K562 (cell line): Measurements from ENCODE around the gene OLR1.

Experiments used
- EGR1 ChIP-seq: fragments of 450-650 bp; conservative IDR thresholded peaks from 2 replicates; pipeline ENCODE4 v1.6.1; 2017; ENCODE audit warnings: mild to moderate bottlenecking
- FOXK1 ChIP-seq: sonication (generic); formaldehyde crosslinking; IDR thresholded peaks from 2 replicates; pipeline ENCODE4 v1.8.0; 2022; ENCODE audit warnings: missing genetic modification reagents, mild to moderate bottlenecking, borderline replicate concordance
- KLF6 ChIP-seq: fragments of 250-450 bp; sonication (Bioruptor Pico); IDR thresholded peaks from 2 replicates; pipeline ENCODE4 v1.4.0; 2020; ENCODE audit warnings: mild to moderate bottlenecking, moderate library complexity, borderline replicate concordance
- LEF1 ChIP-seq: fragments of 450-650 bp; IDR thresholded peaks from 2 replicates; pipeline ENCODE4 v1.6.1; 2016; ENCODE audit warnings: mild to moderate bottlenecking
- MAFF ChIP-seq: IDR thresholded peaks from 2 replicates; pipeline ENCODE4 v1.6.1; 2012; ENCODE audit warnings: low read length, improper control_type of control experiment
- NCOR1 ChIP-seq: fragments of 450-650 bp; IDR thresholded peaks from 2 replicates; pipeline ENCODE4 v1.6.1; 2016; ENCODE audit warnings: mild to moderate bottlenecking, moderate library complexity
- RFX5 ChIP-seq: IDR thresholded peaks from 2 replicates; pipeline ENCODE4 v1.6.1; 2011; ENCODE audit warnings: low read depth, mild to moderate bottlenecking, improper control_type of control experiment, low read length
- SNRNP70 ChIP-seq: fragments of 200-400 bp; formaldehyde crosslinking; optimal IDR thresholded peaks from 2 replicates; pipeline ENCODE3; 2017; ENCODE audit warnings: low read depth, low read length
- ZBTB11 ChIP-seq, 3 experiments: fragments of 200-800 bp in 1 of 3; fragments of 250-450 bp in 1 of 3; fragments of 450-650 bp in 1 of 3; sonication (Bioruptor Pico) in 1 of 3; sonication (Bioruptor generic) in 1 of 3; formaldehyde crosslinking in 1 of 3; IDR thresholded peaks; 2 replicates each; pipeline versions ENCODE4 v1.6.1 to v1.8.0; 2016 to 2022; ENCODE audit warnings: mild to moderate bottlenecking in 2 of 3, missing genetic modification characterization in 2 of 3, missing compliant biosample characterization in 1 of 3, moderate library complexity in 1 of 3
- ZNF764 ChIP-seq: fragments of 250-450 bp; sonication (Bioruptor Pico); IDR thresholded peaks from 2 replicates; pipeline ENCODE4 v1.4.0; 2020; ENCODE audit warnings: low read depth, mild to moderate bottlenecking, moderate library complexity
- TF ChIP-seq, protein P1 (sequence below): fragments of 450-650 bp; IDR thresholded peaks from 2 replicates; pipeline ENCODE4 v1.6.1; 2016
- TF ChIP-seq, protein P2 (sequence below), 3 experiments: IDR thresholded peaks in 2 of 3; conservative IDR thresholded peaks in 1 of 3; 2 replicates each; pipeline ENCODE4 v1.5.1; 2011 to 2012; ENCODE audit warnings: low read length in 3 of 3, mild to moderate bottlenecking in 3 of 3, control low read depth in 2 of 3, improper control_type of control experiment in 1 of 3, inconsistent platforms in 1 of 3, low read depth in 1 of 3, mixed read lengths in 1 of 3, moderate library complexity in 1 of 3; ENCODE audit not compliant: insufficient read depth in 2 of 3
- TF ChIP-seq, protein P3 (sequence below), 2 experiments: fragments of 450-650 bp in 1 of 2; sonication (generic) in 1 of 2; formaldehyde crosslinking in 1 of 2; IDR thresholded peaks in 1 of 2; conservative IDR thresholded peaks in 1 of 2; 2 replicates each; pipeline versions ENCODE4 v1.6.1 to v1.8.1; 2016 to 2023; ENCODE audit warnings: mild to moderate bottlenecking in 2 of 2, moderate library complexity in 2 of 2, inconsistent platforms in 1 of 2, missing genetic modification reagents in 1 of 2

DNA sequence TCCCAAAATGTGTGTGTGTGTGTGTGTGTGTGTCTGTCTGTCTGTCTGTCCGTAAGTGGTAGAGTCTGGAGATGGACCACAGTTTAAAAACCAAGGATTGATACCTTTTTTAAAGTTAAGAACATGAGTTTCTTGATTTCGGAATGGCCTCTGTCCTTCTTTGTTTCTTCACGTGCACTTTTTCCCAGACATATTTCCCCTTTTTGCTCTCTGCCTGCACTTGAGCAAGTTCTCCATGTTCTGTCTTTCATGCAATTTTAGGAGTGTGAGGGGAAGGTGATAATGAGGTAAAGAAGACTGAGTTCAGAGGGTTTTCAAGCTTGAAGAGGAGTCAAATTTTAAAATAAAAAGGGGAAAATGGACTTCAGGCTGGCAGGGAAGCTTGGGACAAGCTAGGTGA, 12.7 kb downstream of the OLR1 start:
- TF ChIP-seq SNRNP70 (no peak), ZNF764 (CRISPR knock-in tag) (no peak), NCOR1 (no peak), MAFF (no peak), EGR1 (no peak), FOXK1 (no peak), RFX5 (no peak), ZBTB11 (CRISPR knock-in tag; IDR thresholded peaks at IDR 0.05) (no peak), KLF6 (CRISPR knock-in tag) (no peak), LEF1 (no peak)
- TF ChIP-seq, protein P1, sequence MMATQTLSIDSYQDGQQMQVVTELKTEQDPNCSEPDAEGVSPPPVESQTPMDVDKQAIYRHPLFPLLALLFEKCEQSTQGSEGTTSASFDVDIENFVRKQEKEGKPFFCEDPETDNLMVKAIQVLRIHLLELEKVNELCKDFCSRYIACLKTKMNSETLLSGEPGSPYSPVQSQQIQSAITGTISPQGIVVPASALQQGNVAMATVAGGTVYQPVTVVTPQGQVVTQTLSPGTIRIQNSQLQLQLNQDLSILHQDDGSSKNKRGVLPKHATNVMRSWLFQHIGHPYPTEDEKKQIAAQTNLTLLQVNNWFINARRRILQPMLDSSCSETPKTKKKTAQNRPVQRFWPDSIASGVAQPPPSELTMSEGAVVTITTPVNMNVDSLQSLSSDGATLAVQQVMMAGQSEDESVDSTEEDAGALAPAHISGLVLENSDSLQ: no peak
- TF ChIP-seq, protein P2, sequence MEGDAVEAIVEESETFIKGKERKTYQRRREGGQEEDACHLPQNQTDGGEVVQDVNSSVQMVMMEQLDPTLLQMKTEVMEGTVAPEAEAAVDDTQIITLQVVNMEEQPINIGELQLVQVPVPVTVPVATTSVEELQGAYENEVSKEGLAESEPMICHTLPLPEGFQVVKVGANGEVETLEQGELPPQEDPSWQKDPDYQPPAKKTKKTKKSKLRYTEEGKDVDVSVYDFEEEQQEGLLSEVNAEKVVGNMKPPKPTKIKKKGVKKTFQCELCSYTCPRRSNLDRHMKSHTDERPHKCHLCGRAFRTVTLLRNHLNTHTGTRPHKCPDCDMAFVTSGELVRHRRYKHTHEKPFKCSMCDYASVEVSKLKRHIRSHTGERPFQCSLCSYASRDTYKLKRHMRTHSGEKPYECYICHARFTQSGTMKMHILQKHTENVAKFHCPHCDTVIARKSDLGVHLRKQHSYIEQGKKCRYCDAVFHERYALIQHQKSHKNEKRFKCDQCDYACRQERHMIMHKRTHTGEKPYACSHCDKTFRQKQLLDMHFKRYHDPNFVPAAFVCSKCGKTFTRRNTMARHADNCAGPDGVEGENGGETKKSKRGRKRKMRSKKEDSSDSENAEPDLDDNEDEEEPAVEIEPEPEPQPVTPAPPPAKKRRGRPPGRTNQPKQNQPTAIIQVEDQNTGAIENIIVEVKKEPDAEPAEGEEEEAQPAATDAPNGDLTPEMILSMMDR (IDR thresholded peaks at IDR 0.05 in 2 of 3, conservative IDR thresholded peaks at IDR 0.05 in 1 of 3; ENCODE audit: insufficient read depth in 2 of 3, low read depth in 1 of 3, low read length in 3 of 3): no peak
- TF ChIP-seq, protein P3, sequence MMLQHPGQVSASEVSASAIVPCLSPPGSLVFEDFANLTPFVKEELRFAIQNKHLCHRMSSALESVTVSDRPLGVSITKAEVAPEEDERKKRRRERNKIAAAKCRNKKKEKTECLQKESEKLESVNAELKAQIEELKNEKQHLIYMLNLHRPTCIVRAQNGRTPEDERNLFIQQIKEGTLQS (IDR thresholded peaks at IDR 0.05): no peak
- TF ChIP-seq, protein P3 (CRISPR knock-in tag; conservative IDR thresholded peaks at IDR 0.05): no peak
